Non-pigmented ciliary epithelial cell (primary cell): ENCODE results near the gene LINGO4.

Experiments
- DNase-seq: peaks from one replicate; pipeline ENCODE4 v3.0.0-alpha.2; 2010; ENCODE audit warnings: low read depth

Gene LINGO4

DNA sequence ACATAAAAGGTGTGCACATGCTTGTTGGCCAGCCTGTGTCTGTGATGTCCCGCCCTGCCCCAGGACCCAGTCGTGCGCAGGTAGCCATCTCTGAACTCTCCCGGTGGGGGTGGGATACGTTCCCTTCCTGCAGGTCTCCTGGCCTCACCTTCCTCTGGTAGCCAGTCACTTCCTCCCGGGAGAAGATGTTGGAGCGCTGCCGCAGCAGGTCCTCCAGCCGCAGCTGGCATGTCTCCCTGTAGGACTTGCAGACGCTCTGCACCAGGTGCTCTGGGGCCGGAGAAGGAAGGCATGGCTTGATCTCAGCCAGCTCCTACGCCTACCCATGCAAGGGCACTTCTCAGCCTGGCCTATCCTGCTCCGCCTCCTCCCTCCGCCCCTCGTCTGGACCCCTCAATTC is 9.2 kb upstream of the LINGO4 start:
- no peak for DNase-seq

DNA sequence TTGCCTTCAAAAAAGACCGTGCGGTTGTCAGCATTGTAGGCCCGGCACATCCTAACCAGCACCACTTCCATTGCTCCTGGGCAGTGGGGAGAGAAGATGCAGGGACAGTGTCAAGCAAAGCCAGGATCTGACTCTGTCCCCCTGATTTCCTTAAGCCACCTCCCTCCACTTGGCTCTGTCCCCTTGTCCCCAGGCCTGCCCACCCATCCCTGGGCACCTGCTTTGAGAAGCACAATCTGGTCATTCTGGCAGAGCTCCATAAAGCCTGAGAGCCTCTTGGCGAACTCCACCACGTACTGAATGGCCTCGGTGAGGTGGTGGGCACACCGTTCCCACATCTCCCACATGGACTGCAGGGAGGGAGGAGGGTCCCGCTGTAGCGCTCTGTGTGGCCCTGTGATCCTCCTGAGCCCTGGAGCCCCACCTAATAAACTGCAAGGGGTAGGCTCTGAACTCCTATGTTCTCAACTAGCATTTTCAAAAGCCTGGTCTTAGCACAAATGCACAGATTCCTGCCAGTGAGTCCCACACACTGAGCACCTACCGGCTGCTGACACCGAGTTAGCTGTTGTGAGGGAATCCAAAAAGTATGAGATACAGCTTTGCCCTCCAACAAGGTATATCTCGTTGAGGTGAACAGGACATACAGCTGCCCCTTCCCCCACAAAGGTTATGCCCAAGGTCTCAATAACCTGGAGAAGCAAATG is 8.2 kb upstream of the LINGO4 start:
- no peak for DNase-seq

DNA sequence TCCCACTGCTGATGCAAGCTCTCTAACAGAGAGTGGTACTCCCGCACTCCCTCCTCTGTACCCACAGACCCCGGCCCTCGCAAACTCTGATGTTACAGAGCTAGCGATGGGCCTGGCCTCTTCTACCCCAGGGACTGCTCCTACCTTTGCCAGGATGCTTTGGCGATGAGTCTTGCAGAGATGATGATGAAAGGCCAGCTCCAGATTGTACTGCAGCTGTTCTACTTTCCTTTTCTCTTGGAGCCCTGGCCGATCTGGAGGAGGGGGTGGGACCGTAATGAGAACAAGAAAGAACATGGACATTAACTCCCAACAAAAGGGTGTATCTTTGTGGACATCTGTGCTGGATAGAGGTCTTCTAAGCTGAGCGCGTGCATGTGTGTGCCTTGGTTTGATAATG is 6.0 kb upstream of the LINGO4 start:
- DNase-seq, result no peak

DNA sequence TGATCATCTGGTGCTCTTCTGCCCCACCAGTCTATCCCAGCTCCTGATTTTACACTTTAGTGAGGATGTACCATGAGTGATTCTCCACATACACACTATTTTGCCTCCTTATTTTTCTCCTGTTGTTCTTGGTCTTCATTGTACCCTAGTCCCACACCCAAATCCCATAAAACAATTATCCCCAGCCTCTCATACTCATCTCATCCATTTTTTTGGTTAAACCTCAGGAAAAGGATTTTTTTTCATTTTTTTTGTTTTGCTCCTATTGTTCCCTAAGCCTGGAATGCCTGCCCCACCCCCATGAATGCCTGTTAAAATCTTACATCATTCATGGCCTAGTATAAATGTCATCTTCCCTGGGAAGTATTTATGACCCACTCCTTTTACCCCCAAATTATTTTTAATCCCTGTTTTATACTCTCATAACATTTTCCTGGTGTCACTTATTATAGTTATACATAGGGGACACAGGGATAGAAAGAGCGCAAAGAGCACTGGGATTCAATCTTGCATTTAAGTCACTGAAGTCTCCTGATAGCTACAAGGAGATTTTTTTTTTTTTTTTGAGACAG is 4.9 kb upstream of the LINGO4 start:
- no peak for DNase-seq

DNA sequence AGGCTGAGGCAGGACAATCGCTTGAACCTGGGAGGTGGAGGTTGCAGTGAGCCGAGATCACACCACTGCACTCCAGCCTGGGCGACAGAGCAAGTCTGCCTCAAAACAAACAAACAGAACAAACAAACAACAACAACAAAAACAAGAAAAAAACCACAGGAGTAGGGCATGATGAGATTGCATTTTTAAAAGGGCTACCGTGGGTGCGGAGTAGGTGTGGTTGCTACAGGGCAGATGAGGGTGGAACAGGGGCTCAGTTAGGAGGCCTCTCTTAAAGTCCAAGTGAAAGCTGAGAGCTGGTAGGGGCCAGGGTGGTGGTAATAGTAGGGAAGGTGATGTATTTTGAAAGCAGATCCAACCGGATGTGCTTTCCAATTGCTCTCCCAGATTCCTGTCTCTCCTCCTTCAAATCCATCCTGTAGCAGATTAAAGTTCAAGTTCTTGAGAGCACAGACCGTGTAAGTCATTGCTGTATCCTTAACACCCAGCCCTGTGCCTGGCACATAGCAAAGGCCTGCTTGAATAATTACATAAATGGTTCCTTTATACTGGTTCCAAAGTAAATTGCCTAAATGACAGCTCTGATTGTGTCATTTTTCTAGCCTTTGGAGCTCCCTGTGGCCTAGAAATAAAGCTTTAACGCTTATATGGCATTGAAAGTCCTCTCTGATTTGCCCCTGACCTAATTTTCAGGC is 4.2 kb upstream of the LINGO4 start:
- DNase-seq, result no peak

DNA sequence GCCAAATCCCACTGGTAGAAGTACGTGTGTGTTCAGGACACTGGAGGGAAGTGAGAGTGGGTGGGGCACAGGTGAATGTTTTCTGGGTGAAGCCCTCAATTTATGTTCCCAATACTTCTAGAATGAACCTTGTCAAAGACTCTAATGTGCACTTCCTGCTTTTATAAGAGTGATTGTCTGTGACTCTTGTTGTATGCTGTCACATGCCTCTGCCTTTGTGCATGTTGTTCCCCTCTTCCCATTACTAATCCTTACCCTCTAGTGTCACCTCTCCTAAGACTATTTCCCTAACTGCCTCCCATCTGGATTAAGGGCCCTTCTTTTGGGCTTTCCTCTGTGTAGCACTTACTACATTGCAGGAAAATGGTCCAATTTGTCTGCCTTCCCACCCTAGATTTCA is 2.5 kb upstream of the LINGO4 start:
- DNase-seq, result no peak

DNA sequence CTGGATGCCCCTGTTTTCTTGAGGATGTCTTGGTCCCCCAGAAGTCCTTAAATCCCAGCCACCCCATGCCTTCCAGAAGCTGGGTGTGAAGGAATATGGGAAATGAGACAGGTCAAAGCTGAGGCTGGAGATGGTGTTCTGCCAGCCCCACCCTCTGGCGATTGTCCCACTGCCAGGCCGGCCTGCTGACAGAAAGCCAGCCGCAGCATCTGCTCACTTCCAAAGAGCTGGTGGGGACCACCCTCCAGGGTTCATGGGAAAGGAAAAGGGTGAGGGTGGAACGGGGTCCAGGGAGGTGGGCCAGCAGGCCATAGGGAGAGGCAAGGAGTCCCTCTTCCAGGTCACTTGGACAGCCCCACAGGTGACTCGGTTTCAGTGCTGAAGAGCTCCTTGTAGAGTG is 1.9 kb upstream of the LINGO4 start:
- DNase-seq, result no peak

DNA sequence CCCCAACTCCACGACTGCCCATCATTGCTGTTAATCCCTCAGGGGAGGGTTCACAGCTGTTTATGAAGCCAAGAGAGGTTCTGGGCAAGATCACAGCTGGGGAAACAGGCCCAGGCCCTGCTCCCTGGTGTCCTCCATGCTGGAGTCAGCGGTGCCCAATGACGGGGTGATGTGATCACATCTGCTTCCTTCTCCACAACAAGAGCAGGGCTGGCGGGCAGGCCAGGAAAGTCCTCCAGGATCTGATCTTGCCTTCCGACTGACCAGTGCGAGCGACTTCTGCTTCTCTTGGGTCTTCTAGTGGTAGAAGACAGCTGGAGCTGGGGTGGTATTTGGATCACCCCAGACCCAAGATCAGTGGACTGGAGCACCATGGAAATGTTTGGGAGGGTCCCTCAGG is 951 bp upstream of the LINGO4 start:
- DNase-seq, result no peak

DNA sequence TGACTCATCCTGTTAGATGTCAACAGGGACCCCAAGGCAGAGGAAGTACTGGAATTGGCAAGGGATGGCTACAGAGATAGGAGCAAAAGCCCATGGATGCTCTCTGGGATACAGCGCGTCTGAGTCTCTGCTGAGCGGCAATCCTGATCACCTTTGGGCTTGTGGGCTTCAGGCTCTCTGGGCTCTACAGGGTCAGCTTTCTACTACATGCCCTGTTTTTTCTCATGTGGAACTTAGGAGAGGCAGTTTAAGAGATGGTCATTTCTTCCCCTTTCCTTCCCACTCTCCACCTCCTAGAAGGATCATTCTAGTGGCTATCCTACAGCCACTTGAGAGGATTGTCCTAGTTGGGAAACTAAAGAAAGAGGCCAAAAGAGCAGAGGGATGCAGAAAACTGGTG is 1.3 kb downstream of the LINGO4 start:
- no peak for DNase-seq

DNA sequence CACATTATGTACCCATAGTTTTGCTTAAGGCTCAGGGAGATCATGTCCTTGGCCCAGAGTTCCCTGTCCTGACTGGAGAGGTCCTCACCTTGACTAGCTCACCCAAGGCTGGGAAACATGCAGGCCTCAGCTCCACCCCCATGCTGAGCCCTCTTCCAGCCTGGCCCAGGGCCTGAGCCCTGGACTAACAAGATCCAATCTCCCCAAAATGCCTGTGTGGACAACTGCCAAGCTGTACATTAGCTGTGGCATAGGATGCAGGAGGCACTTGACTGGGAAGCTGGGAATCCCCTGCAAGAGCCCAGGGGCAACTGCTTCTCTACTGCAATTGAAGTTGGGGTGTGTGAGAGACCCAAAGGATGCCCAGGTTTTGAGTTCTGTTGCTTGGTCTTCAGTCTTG is 2.1 kb downstream of the LINGO4 start:
- no peak for DNase-seq

DNA sequence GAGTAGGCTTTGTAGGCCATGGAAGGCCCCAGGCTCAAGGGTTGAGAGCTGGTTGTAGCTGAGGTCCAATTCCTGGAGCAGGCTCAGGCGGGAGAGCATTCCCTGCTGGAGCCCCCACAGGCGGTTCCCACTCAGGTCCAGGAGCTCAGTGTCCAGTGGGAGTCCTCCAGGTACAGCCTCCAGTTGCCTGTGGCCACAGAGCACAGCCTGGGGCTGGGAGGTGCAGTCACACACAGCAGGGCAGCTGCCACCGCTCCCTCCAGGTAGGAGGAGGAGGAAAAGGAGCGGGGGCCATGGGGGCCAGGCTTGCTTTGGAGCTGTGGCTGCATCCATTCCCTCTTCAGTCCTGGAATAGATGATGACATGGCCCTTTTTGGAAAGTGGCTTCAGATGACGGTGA is 2.8 kb downstream of the LINGO4 start:
- DNase-seq, result no peak

DNA sequence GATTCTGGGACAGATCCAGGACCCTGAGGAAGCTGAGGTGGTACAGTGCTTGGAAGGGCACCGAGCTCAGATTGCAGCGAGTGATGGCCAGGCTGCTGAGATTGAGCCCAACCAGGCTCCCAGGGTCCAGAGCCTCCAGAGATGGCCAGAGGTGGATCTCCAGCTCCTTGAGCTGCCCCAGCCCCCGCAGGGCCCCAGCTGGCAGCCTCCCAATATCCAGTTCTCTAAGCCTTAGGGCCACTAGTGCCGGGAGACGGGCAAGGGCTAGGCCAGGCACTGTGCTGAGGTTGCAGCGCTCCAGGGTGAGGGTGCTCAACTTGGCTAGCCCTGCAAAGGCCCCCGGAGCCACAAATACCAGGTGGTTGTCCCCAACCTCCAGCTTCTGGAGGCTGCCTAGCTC is 3.4 kb downstream of the LINGO4 start:
- no peak for DNase-seq

DNA sequence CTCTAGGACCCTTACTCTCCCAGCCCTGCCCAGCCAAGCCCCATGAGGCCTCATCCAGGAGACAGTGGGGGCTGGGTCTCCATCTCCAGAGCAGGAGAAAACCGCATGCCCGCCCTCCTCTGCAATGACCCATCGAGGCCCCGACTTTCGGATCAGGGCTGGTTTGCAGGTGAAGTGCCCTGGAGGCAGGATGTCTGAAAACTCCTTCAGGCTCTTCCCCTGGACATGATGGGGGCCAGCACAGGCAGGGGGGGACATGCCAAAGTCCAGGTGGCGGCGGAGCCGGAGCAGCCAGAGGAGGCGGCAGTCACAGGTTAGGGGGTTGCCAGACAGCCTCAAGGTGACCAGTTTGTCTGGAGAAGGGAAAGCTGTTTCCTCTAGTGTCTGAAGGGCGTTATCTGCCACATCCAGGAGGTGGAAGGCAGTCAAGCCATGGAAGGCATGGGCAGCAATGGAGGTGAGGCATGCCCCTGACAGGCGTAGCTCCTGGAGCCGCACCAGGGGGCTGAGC is 3.9 kb downstream of the LINGO4 start:
- DNase-seq, result no peak

DNA sequence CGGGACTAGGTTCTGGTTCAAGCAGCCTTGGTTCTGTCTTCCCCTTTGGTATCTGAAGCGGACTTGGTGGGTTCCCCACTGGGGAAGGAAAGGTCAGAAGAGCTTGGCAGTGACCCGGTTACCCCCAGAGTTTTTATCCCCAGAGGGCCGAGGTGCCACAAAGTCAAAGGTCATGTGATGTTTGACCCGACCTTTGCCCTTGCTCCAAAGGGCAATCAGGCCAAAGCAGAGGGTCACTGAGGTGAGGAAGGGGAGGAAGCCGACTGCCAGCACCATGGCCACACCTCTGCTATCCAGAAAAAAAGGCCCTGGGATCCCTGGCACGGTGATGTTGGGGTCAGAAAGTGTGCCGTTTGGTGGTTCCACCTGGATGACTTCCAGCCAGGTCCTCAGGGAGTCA is 4.4 kb downstream of the LINGO4 start:
- no peak for DNase-seq

DNA sequence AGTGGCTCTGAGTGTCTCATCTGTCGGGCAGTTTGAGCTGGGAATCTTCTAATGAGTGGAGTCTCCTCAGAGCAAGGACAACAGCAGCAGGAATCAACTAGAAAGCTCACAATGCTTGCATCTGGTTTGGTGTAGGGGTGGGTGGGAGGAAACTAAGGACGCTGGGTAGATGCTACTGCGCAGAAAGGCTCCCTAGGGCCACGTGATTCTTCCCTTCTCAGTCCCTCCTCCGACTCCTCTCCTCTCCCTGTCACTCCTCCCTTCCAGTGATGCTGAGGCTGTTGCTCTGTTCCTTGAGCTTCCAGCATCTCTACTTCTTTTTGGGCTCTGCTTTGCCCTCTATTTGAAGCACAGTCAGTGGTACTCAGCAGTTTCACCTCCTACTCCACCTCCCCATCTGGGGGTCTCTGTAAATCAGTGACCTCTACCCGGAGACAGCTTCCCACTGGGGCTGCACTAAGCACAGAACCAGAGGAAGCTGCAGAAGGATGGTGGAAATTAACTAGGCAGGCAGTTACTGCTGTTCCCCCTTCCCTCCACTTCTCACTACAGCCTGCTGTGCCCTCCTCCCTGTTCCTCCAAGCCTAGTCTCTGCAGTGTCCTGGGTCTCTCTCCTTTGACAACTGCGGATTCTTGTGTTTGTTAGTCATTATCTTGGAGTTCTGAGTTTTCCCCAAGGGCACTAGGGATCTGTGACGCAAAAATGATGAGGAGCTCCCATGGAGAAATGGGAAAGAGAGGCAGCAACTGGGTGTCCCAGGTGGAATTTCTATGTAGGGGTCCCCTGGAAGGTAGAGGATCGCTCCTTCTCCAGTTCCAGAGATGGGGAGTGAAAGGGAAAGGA is 5.8 kb downstream of the LINGO4 start:
- no peak for DNase-seq

DNA sequence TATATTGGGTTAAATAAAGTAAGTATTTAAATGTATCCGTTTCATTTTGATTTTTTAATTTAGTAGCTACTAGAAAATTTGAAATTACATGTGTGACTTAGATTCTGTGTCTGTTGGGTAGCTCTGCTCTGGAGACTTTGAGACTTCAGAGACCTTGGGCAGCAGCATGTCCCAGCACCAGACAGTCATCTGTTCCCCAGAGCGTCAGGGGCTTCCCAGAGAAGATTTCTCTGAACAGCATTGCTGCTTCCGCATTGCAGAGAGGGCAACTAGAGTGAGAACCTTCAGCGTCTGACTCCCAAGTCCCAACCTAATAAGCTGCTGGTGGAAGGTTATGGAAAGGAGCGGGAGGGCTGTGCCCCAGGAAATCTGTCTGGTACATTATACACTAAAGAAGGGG is 6.6 kb downstream of the LINGO4 start:
- no peak for DNase-seq

DNA sequence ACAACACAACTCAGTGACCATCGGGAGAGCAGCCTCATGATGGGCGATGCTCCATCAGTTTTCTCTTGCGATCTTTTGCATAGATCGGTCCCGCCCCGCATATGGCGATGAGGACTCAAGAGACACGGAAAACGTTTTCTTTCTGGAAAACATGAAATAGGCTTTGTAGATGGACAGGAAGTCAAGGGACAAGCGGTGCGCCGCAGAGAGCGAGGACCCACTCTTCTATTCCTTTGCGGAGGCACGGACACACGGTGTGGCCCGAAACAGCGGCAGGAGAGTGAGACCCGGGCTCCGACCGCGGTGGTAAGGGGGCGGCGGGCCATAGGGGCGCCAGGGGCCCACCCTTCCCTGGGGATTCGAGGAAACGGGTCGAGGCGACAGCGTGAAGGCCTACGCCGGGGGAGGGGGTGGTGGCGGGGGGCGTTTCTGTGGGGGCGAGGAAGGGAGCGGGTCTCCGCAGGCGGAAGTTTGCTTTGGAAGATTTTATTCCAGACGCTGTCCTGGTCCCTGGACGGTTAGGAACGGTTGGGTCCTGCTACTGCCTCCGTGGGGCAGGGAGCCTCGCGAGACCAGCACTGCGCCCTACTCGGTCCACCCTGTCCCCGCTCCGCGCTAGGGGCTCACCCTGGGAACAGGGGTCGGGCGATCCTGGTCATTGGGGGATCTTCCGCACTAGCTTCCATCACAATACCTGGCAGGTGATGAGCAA is 14.1 kb downstream of the LINGO4 start:
- DNase-seq, result no peak

DNA sequence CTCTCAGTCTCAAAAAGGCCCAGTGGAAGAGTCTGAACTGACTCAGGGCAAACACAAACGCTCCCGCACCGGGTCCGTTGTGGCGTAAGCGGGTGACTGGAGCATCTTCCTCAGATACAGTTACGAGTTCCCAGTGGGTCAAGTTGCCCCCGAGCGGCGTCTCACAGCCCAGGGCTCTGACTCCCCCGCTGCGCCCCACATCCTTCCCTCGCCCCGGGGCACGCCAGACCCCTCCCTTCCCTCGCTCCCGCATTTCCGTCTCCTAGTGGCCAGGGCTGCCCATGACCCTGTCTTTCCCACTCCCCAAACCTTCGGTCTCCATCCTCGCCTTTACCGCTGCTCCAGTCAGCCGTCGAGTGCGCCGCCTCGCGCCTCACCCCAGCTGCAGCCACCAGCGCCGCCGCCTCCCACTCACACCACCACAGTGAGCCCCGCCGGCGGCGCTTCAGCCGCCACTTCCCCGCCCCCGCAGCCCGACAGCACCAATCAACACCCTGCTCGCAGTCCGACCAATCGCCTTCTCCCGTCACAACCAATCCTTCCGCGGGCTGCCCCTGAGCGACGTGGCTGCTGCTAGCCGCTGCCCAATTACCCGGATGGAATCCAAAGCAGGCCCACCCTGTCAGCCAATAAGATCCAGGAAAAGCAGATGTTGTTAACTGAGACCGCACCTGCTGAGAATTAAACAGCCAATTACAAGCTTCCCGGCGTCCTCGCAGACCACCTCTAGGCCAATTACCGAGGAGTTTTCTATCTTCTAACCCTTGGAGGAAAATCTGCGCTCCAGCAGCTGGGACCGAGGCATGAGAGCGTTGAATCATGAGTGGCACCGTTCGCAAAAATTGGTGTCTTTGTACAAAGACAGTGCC is 14.9 kb downstream of the LINGO4 start, which contains the start of gene TDRKH:
Gene TDRKH (minus strand): TSS at position 430 of the 869 bp plus-strand sequence. CDS start 7,478 bp downstream, outside the sequence.
- DNase-seq, result peak; percentile 99

DNA sequence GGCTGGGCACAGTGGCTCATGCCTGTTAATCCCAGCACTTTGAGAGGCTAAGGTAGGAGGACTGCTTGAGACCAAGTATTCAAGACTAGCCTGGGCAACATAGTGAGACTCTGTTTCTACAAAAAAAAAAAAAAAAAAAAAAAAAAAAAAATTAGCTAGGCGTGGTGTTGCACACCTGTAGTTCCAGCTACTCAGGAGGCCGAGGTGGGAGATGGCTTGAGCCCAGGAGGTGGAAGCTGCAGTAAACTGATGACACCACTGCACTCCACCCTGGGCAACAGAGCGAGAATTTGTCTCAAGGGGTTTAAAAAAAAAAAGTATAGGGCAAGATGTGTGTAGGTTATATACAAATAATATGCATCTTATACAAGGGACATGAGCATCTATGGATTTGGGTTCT is 17.5 kb downstream of the LINGO4 start:
- no peak for DNase-seq

DNA sequence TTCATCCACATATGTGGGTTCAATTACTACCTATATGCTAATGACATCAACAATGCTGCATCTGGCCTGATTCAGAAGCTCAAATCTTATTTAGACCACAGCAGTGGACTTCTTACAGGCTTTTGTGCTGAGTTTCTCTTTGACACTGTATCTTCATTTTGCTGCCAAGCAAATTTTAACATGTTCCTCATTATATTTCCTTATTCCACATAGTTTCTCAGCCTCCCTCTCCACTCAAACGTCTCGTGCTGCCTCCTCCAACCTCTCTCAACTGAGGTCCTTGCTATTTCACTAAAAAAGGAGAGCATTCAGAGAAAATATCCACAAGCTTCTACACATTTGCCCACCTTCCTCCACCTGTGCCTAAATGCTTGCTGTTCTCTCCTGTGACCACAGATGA is 21.4 kb downstream of the LINGO4 start:
- DNase-seq, result no peak

DNA sequence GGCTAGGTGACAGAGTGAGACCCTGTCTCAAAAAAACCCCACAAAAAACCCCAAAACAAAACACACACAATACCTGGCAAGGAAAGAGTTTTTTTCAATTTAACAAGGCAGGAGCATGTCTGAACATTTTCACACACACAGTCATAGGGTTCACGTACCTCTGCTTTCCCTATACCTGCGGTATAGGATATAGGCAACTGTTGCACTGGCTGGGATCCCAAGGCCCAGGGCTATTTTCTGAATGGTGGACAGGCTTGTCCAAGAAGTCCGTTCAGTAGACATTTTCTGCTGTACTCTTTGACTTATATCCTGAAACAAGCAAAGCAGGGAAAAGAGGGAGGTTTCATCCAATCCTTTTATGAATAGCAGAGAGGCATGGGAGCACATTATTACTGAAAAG is 22.5 kb downstream of the LINGO4 start:
- DNase-seq, result no peak
